IMR-90 (cell line): ENCODE results near the gene DCHS2.

ENCODE experiments used
- CEBPB ChIP-seq: IDR thresholded peaks from 2 replicates; pipeline ENCODE4 v1.6.1; 2012; ENCODE audit warnings: low read depth, low read length, improper control_type of control experiment
- CTCF ChIP-seq: conservative IDR thresholded peaks from 2 replicates; pipeline ENCODE4 v1.5.1; 2012; ENCODE audit warnings: mild to moderate bottlenecking, low read depth, low read length, improper control_type of control experiment
- POLR2A ChIP-seq: IDR thresholded peaks from 2 replicates; pipeline ENCODE4 v1.6.1; 2012; ENCODE audit warnings: mild to moderate bottlenecking, low read depth, low read length

DNA sequence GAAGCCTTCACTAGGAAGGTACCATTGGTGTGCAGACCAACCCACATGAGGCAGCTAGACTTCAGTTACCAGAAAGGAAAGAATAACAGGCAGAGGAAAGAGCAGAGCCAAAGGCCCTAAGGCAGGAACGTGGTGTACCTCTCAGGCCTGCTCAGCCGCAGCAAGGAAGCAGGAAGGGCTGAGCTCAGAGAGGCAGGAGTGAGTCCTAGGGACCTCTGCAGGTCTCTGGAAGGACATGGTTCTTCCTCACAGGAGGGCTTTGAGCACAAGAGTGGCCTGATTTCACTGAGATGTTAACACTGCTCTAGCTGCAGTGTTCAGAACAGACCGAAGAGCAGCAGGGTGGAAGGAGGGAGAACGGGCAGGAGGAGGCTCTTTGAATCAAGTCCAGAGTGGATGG, 124.6 kb downstream of the DCHS2 start:
- TF ChIP-seq CTCF (no peak), CEBPB (no peak), POLR2A (no peak)
